ENCODE data around the gene XPA. TPM values are rescaled to one million over a fixed set of nuclear protein-coding genes. Genes with fewer than 3 reads are reported as not detected.
A peak's percentile ranks its signal among the peaks of the same experiment; 100 is the strongest.

XPA gene
- total and polyA plus RNA-seq, 3 experiments from 2014 or later, result 11.2 to 37.9 (median 13.0) TPM

DNA sequence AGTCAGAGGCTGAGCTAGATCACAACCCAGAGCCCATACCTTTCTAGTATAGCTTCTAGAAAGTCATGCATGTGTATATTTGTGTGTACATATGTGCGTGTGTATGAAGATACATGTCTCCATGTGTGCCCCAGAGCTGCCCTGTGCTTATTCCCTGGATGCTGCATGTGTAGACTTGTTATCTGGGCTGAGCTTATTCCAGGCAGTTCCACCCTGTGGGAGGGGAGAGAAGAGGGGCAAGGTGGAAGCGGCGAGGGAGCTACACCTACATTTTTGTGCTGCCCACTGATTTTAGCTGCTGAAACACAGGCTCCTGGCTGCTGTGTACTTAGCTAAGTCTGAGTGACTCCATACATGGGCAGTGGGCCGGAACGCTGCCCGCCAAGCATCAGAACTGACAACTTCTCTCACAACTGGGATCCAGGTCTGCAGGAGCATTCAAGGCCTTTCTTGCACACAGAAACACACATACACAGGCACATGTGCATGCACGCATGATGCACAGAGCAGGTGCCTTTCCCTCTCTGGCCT is 38.0 kb upstream of the XPA start:
- Histone ChIP-seq H3K27me3 (ENCODE audit: insufficient read depth, low read length, poor library complexity, severe bottlenecking) (peaks cover 8% of the 10 kb centered on the region), H3K4me3 (ENCODE audit: low read length) (no peak overlapping the region), H3K36me3 (ENCODE audit: insufficient read depth, low read length) (no peaks in the 10 kb centered on the region), H3K9me3 (ENCODE audit: low read length) (no peaks in the 10 kb centered on the region), H3K27ac (ENCODE audit: low read depth, low read length) (no peak overlapping the region), H3K4me1 (ENCODE audit: insufficient read depth, low read length) (no peaks in the 10 kb centered on the region)
- no peak overlapping the region for H3K27ac Mint-ChIP-seq
- DNase-seq, result no peak
- H3K9me3 Mint-ChIP-seq, result no peaks in the 10 kb centered on the region
- ChIA-PET CTCF (no interaction called here), POLR2A (no interaction called here)
- no peaks in the 10 kb centered on the region for H3K36me3 Mint-ChIP-seq
- H3K27me3 Mint-ChIP-seq, result peaks cover 10 to 64% of the 10 kb centered on the region in 2 donors
- H3K4me3 Mint-ChIP-seq, result no peak overlapping the region
- H3K4me1 Mint-ChIP-seq, result no peaks in the 10 kb centered on the region

DNA sequence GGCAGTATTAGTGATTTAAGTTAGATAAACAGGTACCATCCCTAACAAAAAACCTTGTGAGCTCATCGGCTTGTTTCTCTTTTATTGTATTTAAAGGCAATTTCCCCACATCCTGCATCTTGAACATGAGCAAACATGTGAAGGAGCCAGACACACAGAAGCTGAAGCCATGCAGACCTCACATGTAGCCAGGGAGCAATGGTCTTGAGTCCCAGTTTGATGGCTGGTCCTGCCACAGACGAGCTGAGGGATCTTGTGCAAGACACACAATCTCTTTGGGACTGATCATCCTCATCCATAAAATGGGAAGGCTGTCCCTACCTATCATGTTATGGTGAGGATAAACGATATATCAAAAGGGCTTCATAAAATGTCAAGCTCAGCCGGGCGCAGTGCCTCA is 29.6 kb upstream of the XPA start:
- Histone ChIP-seq H3K27me3 (ENCODE audit: insufficient read depth, low read length, poor library complexity, severe bottlenecking) (no peaks in the 10 kb centered on the region), H3K9me3 (ENCODE audit: low read length) (no peaks in the 10 kb centered on the region), H3K4me1 (ENCODE audit: insufficient read depth, low read length) (no peaks in the 10 kb centered on the region), H3K36me3 (ENCODE audit: insufficient read depth, low read length) (no peaks in the 10 kb centered on the region), H3K27ac (ENCODE audit: low read depth, low read length) (no peak overlapping the region), H3K4me3 (ENCODE audit: low read length) (no peak overlapping the region)
- Mint-ChIP-seq H3K4me1 (no peaks in the 10 kb centered on the region), H3K9me3 (no peaks in the 10 kb centered on the region), H3K36me3 (no peaks in the 10 kb centered on the region), H3K4me3 (no peak overlapping the region), H3K27me3 (peaks cover 6 to 31% of the 10 kb centered on the region in 2 donors), H3K27ac (no peak overlapping the region)
- ChIA-PET CTCF (no interaction called here), POLR2A (no interaction called here)
- DNase-seq, result no peak

DNA sequence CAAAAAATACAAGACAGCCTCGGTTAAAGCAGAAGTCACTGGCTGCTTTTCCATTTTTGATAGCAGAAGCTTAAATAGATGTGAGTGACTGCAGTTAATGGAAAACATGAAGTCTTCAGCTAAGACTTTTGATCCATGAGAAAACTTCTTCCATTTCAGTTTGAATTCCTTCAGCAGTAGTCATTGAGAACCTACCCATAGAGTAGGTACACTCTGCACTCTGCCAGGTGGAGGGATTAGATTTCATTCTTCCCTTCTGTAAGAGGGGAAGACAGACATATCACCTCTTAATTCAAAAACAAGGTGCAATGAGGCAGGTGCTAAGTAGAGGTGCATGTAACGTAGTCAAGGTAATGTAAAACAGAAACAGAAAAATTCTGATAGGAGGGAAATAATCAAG is 26.7 kb upstream of the XPA start:
- Histone ChIP-seq H3K27me3 (ENCODE audit: insufficient read depth, low read length, poor library complexity, severe bottlenecking) (no peaks in the 10 kb centered on the region), H3K4me3 (ENCODE audit: low read length) (no peak overlapping the region), H3K4me1 (ENCODE audit: insufficient read depth, low read length) (no peaks in the 10 kb centered on the region), H3K36me3 (ENCODE audit: insufficient read depth, low read length) (no peaks in the 10 kb centered on the region), H3K27ac (ENCODE audit: low read depth, low read length) (no peak overlapping the region), H3K9me3 (ENCODE audit: low read length) (no peaks in the 10 kb centered on the region)
- Mint-ChIP-seq H3K4me3 (no peak overlapping the region), H3K36me3 (peaks cover 0 to 9% (median 0%) of the 10 kb centered on the region in 3 donors), H3K4me1 (no peaks in the 10 kb centered on the region), H3K27me3 (peaks cover 10 to 41% of the 10 kb centered on the region in 2 donors), H3K27ac (no peak overlapping the region), H3K9me3 (peaks cover 5 to 10% (median 5%) of the 10 kb centered on the region in 5 donors)
- DNase-seq, result no peak
- ChIA-PET POLR2A (no interaction called here), CTCF (no interaction called here)

DNA sequence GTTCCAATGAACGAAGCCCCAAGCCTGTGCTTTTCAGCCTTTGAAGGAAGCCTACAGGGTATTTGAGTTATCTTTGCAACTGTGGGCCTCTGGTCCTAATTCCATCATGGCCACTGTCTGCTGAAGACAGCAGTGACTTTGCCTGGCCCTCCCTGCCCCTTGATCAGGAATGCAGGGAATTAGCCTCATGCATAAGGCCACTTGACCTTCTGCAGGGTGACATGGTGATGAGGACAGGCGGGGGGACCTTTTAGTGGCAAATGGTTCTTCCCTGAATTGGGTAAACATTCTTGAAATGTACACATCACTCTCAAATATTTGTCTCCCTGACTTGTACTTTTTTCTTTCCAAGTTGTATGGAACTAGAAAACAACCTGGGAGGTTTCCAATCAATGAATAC is 25.2 kb upstream of the XPA start:
- CTCF ChIA-PET, result no interaction called here
- Mint-ChIP-seq H3K36me3 (peaks cover 0 to 9% (median 0%) of the 10 kb centered on the region in 3 donors), H3K4me3 (no peak overlapping the region), H3K27me3 (peaks cover 10 to 49% of the 10 kb centered on the region in 2 donors), H3K9me3 (peaks cover 5 to 10% (median 5%) of the 10 kb centered on the region in 5 donors), H3K27ac (no peak overlapping the region), H3K4me1 (no peaks in the 10 kb centered on the region)
- no peaks in the 10 kb centered on the region for H3K27me3 ChIP-seq (ENCODE audit: insufficient read depth, low read length, poor library complexity, severe bottlenecking)
- no peak overlapping the region for H3K27ac ChIP-seq (ENCODE audit: low read depth, low read length)
- no peaks in the 10 kb centered on the region for H3K9me3 ChIP-seq (ENCODE audit: low read length)
- H3K4me1 ChIP-seq (ENCODE audit: insufficient read depth, low read length), result no peaks in the 10 kb centered on the region
- no peak overlapping the region for H3K4me3 ChIP-seq (ENCODE audit: low read length)
- POLR2A ChIA-PET, result no interaction called here
- H3K36me3 ChIP-seq (ENCODE audit: insufficient read depth, low read length), result no peaks in the 10 kb centered on the region
- DNase-seq, result no peak

DNA sequence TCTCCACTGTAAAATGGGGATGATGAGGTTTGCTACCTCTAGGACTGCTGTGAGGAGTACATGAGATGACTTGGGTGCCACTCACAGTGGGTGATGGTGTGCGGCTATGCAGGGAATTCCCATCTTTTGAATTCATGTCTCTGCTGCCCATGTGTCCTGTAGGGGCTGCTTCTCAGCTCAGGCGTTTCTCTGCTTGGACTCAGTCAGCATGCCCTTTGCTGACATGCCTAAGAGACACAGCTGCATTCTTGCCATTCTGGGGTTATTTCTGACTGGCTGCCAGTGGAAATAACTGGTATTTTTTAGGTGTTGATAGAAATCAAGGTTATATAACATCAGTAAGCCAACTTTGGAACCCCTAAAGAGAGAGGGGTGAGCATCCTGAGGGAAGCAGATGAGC is 24.3 kb upstream of the XPA start:
- no peak for DNase-seq
- POLR2A ChIA-PET, result no interaction called here
- H3K36me3 Mint-ChIP-seq, result peaks cover 0 to 9% (median 0%) of the 10 kb centered on the region in 3 donors
- H3K4me1 ChIP-seq (ENCODE audit: insufficient read depth, low read length), result no peaks in the 10 kb centered on the region
- CTCF ChIA-PET, result no interaction called here
- H3K27ac Mint-ChIP-seq, result no peak overlapping the region
- H3K36me3 ChIP-seq (ENCODE audit: insufficient read depth, low read length), result no peaks in the 10 kb centered on the region
- H3K27ac ChIP-seq (ENCODE audit: low read depth, low read length), result no peak overlapping the region
- no peaks in the 10 kb centered on the region for H3K27me3 ChIP-seq (ENCODE audit: insufficient read depth, low read length, poor library complexity, severe bottlenecking)
- peaks cover 5 to 10% (median 5%) of the 10 kb centered on the region in 5 donors for H3K9me3 Mint-ChIP-seq
- no peaks in the 10 kb centered on the region for H3K9me3 ChIP-seq (ENCODE audit: low read length)
- no peak overlapping the region for H3K4me3 Mint-ChIP-seq
- H3K4me1 Mint-ChIP-seq, result no peaks in the 10 kb centered on the region
- peaks cover 10 to 45% of the 10 kb centered on the region in 2 donors for H3K27me3 Mint-ChIP-seq
- H3K4me3 ChIP-seq (ENCODE audit: low read length), result no peak overlapping the region

DNA sequence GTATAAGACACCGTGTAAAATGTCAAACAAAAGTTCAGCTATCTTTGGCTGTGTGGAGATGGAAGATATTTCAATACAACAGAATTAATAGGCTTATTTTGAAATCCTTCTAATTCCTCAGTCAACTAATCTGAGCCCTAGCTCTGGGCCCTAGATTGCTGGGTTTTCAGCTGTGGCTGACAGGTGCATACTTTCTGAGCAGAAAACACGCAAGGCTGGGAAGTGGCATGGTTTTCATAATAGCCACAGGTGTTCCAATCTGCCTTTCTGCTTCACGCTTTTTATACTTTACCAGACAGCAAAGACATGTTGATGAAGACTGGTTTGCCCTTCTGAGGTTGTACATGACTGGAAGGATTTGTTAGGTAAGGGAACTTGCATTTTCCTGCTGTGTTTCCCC is 20.7 kb upstream of the XPA start:
- H3K4me3 Mint-ChIP-seq, result no peak overlapping the region
- H3K36me3 Mint-ChIP-seq, result peaks cover 0 to 9% (median 0%) of the 10 kb centered on the region in 3 donors
- Histone ChIP-seq H3K4me3 (ENCODE audit: low read length) (no peak overlapping the region), H3K27ac (ENCODE audit: low read depth, low read length) (no peak overlapping the region), H3K4me1 (ENCODE audit: insufficient read depth, low read length) (peaks cover 10% of the 10 kb centered on the region), H3K36me3 (ENCODE audit: insufficient read depth, low read length) (no peaks in the 10 kb centered on the region), H3K27me3 (ENCODE audit: insufficient read depth, low read length, poor library complexity, severe bottlenecking) (no peaks in the 10 kb centered on the region), H3K9me3 (ENCODE audit: low read length) (no peaks in the 10 kb centered on the region)
- POLR2A ChIA-PET, result interaction anchor here (0.6 kb wide), 1 partner anchor 150 kb away, joined by 6 read pairs; no protein-coding TSS in a partner anchor
- H3K27ac Mint-ChIP-seq, result no peak overlapping the region
- DNase-seq, result no peak
- H3K9me3 Mint-ChIP-seq, result peaks cover 5 to 10% (median 5%) of the 10 kb centered on the region in 5 donors
- H3K27me3 Mint-ChIP-seq, result peaks cover 9 to 28% of the 10 kb centered on the region in 2 donors
- CTCF ChIA-PET, result no interaction called here
- peaks cover 8 to 17% (median 16%) of the 10 kb centered on the region in 3 donors for H3K4me1 Mint-ChIP-seq

DNA sequence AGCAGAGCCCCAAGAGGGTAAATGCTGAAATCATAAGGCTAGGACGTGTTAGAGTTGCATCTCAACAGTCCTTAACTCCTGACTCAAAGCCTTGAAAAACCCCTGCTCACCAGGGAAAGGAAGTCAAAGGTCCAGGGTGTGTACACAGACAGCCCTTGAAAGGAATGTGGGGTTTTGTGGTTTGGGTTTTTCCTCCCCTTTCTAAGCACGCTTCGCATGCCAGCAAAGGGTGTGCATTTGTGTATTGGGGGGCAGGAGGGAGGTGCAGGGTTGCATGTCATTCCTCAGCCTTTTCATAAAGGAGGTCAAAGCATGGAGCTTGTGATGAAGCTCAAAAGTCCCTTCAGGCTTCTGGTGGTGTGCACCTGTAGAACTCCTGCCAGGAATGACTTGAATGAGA is 17.3 kb upstream of the XPA start:
- ChIA-PET POLR2A (no interaction called here), CTCF (interaction anchor here (1.3 kb wide), 1 partner anchor 187 kb away, joined by 4 read pairs; no protein-coding TSS in a partner anchor)
- peak in 1 of 5 donors; percentile 23 for DNase-seq
- H3K27ac Mint-ChIP-seq, result peak overlapping the region in 1 of 8 donors; percentile 29
- no peaks in the 10 kb centered on the region for H3K9me3 Mint-ChIP-seq
- peaks cover 21 to 30% (median 29%) of the 10 kb centered on the region in 3 donors for H3K4me1 Mint-ChIP-seq
- H3K36me3 ChIP-seq (ENCODE audit: insufficient read depth, low read length), result no peaks in the 10 kb centered on the region
- peaks cover 0 to 3% (median 0%) of the 10 kb centered on the region in 3 donors for H3K36me3 Mint-ChIP-seq
- no peak overlapping the region for H3K27ac ChIP-seq (ENCODE audit: low read depth, low read length)
- H3K27me3 Mint-ChIP-seq, result peaks cover 3 to 19% of the 10 kb centered on the region in 2 donors
- H3K4me3 ChIP-seq (ENCODE audit: low read length), result no peak overlapping the region
- peaks cover 18% of the 10 kb centered on the region for H3K4me1 ChIP-seq (ENCODE audit: insufficient read depth, low read length)
- H3K9me3 ChIP-seq (ENCODE audit: low read length), result no peaks in the 10 kb centered on the region
- H3K27me3 ChIP-seq (ENCODE audit: insufficient read depth, low read length, poor library complexity, severe bottlenecking), result peaks cover 4% of the 10 kb centered on the region
- H3K4me3 Mint-ChIP-seq, result no peak overlapping the region

DNA sequence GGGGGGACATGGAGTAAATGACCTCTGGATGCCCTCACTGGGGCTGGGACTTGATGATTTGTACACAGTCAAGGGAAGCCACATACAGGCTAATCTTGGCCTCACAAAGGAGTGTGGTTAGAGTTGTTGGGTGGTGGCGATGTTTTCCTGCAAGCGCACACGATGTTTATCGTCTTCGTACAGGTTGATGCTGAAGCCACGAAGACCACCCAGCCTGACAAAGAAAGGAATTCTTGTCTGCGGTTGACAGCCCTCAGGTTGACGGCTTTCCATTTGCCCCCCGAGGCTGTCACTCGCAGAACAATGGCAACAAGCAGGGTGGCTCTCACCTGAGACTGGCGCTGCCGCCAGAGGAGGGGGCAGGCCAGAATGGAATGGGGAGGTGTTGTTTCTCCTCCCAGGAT is 14.1 kb upstream of the XPA start:
- no peaks in the 10 kb centered on the region for H3K9me3 Mint-ChIP-seq
- Histone ChIP-seq H3K27me3 (ENCODE audit: insufficient read depth, low read length, poor library complexity, severe bottlenecking) (peaks cover 4% of the 10 kb centered on the region), H3K9me3 (ENCODE audit: low read length) (no peaks in the 10 kb centered on the region), H3K36me3 (ENCODE audit: insufficient read depth, low read length) (no peaks in the 10 kb centered on the region), H3K4me1 (ENCODE audit: insufficient read depth, low read length) (peaks cover 19% of the 10 kb centered on the region), H3K27ac (ENCODE audit: low read depth, low read length) (no peak overlapping the region), H3K4me3 (ENCODE audit: low read length) (no peak overlapping the region)
- H3K4me1 Mint-ChIP-seq, result peaks cover 22 to 31% (median 31%) of the 10 kb centered on the region in 3 donors
- no peaks in the 10 kb centered on the region for H3K36me3 Mint-ChIP-seq
- CTCF ChIA-PET, result interaction anchor here (0.9 to 1.5 kb wide), 2 partner anchors 26 to 334 kb away, joined by 3 to 4 read pairs; no protein-coding TSS in a partner anchor
- H3K27me3 Mint-ChIP-seq, result peaks cover 7 to 31% of the 10 kb centered on the region in 2 donors
- peak in 1 of 5 donors; percentile 34 for DNase-seq
- POLR2A ChIA-PET, result interaction anchor here (0.6 kb wide), 1 partner anchor 51 kb away, joined by 3 read pairs; no protein-coding TSS in a partner anchor
- peak overlapping the region in 6 of 8 donors; percentile 14 to 81 (median 50) for H3K27ac Mint-ChIP-seq
- H3K4me3 Mint-ChIP-seq, result peak overlapping the region in 4 of 7 donors; percentile 28 to 59 (median 40)
